ENCODE results near the gene CRIP2.

Gene CRIP2

GRCh38 chr14:105489542-105490266 lies 15.1 kb downstream of the CRIP2 start:
- peak; percentile 70 for DNase-seq

DNA sequence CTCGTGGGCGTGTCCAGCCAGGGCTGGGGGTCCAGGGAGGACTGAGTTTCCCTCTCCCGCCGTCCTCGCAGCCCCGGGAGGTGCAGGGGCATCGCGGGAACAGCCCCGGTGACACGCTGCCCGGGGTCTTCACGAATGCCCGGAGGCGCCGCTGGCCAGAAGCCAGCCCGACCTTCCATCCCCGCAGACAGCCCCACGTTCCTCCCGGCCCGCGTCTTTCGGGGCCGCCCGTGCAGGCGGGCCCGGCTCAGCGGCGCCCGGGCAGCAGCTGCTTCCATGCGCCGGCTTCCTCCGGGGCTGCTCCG lies 15.6 kb downstream of the CRIP2 start:
- no peak for DNase-seq

- peak; percentile 100 for DNase-seq
Observed at GRCh38 chr14:105490572-105491365, 16.1 kb downstream of the CRIP2 start, which contains the start of gene TEDC1. Gene TEDC1 (plus strand): TSS chr14:105491246. CDS start chr14:105491376, 130 bp downstream.

- no peak for DNase-seq
Observed at GRCh38 chr14:105491366-105491973, 16.8 kb downstream of the CRIP2 start.

DNA sequence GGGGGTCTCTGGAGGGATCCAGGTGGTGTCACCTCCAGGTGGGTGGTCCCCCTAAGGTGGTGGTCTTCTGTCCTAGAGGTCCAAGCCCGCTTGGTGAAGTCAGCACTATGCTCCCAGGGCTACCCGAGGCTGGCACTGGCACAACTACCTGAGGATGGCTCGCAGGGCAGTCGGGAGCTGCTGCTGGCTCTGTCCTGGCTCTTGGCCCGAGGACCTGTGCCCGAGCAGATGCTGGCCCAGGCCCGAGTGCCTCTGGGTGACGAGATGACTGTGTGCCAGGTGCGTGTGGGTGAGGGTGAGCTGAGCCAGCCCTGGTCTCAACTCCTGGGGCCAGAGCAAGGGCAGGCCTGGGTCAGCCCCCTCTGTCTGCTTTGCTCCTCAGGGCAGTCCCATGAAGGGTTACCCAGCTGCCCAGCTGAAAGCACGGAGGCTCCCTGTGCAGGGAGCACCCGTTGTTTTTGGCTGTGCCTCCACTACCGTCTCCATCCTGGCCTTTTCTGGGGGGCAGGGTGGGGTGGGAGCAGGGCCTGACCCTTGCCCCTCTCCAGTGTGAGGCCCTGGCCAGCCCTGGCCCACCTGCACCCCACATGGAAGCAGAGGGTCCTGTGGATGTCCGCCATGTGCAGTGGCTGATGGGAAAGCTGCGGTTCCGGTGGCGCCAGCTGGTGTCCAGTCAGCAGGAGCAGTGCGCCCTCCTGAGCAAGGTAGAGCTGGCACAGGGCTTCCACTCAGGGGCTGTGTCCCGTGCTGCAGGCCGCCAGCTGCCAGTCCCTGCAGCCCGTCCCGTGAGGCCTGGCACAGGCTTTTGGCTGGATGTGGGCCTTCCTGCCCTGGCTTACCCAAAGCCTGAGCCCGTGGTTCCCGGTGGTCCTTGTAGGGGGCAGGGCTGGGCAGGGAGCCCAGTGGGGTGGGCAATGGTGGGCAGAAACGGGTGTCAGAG lies 17.7 kb downstream of the CRIP2 start:
- no peak for DNase-seq

DNA sequence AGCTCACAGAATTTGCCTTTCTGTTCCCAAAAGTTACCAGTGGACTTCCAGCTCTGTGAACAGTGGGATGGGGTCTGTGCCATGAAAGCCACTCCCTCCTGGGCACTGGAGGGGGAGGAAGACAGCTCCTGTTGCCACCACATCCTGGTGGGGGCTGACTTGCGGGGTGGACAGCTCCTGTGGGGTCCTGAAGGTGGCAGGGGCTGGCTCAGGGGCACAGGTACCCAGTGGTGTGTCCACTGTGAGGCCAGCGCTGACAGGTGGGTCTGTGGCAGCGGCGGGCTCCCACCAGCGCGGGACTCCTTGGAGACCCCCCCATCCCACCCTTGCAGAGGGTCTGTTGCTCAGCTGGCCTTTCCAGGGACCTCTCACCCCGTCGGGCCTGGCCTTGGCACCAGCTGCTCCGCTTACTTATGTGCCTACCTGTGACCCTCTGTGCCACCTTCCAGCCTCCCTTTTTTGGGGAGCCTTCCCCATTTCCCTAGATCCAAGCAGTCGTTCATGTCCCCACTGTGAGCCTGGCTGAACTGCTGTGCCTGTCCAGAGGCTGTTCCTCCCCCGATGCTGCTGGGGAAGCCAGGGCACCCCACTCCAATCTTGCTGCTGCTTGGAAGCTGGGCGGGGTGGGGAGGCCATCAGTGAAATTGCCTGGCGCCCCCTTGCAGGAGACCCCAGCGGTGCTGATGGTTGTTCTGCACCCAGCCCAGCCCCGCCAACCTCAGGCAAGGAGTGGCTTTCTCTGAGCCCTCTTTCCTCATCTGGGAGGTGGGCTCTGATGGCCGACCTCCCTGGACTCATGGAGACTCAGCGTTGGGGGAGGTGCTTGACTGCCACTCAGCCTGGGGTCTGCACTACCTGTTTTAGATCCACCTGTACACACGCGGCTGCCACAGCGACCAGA lies 18.6 kb downstream of the CRIP2 start:
- no peak for DNase-seq

DNA sequence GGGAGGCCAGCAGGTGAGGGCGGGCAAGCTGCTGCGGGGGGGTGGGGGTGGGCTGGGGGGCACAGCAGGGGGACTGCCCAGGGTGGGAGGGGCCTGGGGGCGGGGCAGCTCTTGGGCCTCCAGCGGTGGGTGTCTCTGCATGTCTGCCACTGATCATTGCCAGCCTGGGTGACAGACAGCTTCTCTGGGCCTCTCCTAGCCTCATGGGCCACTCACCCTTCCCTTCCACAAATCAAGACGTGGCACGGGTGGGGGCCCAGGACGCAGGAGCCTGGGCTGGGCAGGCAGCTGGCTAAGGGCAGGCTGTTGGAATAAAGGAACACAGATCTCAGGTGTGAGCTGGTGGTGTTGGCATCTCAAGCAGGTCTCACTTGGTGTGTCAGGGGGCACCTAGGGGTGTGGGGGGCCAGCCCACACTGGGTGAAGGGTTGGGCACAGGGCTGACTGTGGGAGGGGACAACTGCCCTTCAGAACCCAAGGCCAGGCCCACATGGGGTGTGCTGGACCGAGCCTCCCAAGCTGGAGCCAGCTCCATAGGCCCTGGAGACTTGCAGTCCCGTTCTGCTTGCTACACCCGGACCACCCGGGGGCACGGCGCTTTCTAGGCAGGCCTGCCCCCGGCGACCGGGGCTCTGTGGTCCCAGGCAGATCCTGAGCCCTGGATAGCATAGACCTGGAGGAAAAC lies 19.4 kb downstream of the CRIP2 start:
- DNase-seq = no peak

- no peak for DNase-seq
Observed at GRCh38 chr14:105494606-105494929, 19.9 kb downstream of the CRIP2 start.

GRCh38 chr14:105495101-105495989 lies 20.7 kb downstream of the CRIP2 start:
- DNase-seq = no peak

GRCh38 chr14:105495990-105496830 lies 21.6 kb downstream of the CRIP2 start:
- no peak for DNase-seq

DNA sequence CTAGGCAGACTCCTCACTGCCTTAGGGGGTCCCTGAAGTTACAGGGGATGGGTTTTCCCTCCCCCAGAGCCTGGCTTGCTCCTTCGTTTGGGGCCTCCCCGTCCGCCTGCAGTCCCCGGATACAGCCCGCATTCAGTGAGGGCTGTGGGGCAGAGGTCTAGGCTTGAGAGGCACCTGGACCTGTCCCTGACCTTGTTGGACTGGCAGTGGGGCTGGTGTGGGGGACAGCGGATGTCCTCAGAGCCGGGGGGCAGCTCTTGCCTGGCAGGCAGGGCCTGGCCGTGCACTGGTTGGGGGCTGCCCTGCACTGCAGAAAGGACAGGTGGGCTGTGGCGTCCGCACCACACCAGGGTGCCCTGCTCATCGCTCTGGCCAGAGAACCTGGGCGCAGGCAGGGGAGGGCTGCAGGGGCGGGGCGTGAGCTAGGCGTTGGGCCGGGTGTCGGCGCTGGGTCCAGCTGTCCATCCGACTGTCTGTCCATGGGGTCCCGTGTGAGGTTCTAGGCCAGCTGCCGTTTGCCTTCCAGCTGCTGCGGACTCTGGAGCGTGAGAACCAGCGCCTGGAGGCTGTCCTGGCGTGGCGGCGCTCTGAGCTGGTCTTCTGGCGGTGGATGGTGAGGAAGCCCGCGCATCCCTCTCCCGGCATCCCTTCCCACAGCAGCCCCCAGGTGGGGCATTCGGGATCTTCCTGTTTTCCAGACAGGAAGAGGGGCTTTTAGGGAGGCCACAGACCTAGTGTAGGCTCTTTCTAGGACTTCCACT lies 22.4 kb downstream of the CRIP2 start:
- DNase-seq = no peak

GRCh38 chr14:105497671-105498429 lies 23.2 kb downstream of the CRIP2 start:
- DNase-seq = no peak

- DNase-seq = no peak
Observed at GRCh38 chr14:105498430-105499255, 24.0 kb downstream of the CRIP2 start.

DNA sequence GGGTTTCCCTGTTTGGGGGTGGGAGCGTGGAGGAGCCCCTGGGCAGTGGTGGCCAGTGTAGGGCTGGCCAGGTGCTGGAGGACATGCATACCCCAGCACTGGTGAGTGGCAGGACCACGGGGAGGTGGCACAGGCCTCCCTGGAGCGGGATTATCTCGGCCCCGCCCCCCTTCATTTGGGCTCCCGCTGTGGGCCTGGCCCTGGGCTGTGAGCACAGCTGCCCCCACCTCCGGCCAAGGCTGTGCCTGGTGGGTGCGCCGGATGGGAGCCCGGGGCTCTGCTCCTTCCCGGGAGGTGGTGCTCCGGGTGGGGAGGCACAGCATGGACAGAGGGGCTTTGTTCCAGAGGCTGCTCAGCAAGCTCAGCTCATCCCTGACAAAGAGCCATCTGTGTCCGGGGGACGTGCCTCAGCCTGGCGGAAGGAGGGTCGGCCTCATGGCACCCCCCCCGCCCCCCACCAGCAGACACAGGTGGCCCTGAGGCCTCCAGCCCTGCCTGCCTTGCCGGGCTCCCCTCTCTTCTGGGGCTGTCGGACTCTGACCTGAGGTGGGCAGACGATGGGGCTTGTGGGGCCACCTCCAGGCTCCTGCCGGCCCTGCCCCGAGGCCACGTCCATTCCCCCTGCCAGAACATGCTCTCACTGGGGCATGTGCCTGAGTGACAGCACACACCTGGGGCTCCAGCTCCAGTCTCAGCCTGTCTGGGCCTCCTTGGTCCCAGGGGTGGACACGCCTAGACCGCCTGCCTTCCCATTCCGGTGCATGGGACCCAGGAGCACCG lies 24.8 kb downstream of the CRIP2 start:
- no peak for DNase-seq

DNA sequence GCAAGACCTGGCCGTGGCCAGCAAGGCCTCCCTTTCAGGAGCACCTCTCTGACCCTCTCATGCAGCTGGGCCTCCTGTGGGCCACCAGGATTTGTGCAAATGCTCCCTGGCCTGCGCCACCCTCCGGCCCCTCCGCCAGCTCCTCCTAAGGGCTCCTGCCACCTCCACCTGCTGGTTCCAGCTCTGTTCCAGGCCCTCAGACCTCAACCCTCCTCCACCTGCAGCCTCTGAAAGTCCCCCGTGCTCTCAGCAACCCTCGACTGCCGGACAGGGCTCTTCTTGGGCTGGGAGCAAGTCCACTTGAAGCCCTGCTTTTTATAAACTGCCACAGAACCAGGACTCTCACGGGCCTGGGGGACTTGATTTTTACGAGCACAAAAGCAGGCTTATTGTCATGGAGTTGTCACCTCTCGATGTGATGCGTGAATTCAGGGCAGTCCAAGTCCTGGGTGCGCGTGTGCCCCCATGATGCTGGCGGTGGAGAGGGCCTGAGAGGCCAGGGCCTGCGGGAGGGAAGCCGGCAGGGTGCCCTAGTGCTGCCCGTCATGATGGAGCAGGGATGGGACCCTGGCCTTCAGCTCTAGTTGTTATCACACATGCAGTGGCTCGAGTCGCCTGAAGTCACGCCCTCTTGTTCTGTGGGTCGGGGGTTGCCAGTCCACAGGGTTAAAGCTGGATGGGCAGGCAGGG lies 25.6 kb downstream of the CRIP2 start:
- DNase-seq = no peak
